Heart left ventricle (tissue), 13 donors: ENCODE results near the gene ARID3B.
"Not testable (repeated sequence)": the region's sequence is repeated elsewhere in the genome, so short reads cannot be mapped to it uniquely, and the experiment has no call there.

Experiments used
- CTCF ChIP-seq, 12 donors: fragments of 200-600 bp; sonication (generic) in 4 of 12; IDR thresholded peaks; one replicate each; pipeline versions ENCODE4 v1.5.0 to v1.8.0; 2018 to 2022; ENCODE audit warnings: antibody characterized with exemption in 12 of 12, mild to moderate bottlenecking in 5 of 12
- POLR2A ChIP-seq, 2 donors: fragments of 450-650 bp; IDR thresholded peaks; one replicate each; pipeline ENCODE4 v1.6.1; 2017; ENCODE audit warnings: antibody characterized with exemption in 2 of 2, mild to moderate bottlenecking in 2 of 2, moderate library complexity in 2 of 2
- donor health status: ischemic (EF 13 %, LVEDD 7.1; RV severe dilation, severe dysfunction).
- donor health status: DM: no; HTN: yes; CAD: no.
- donor health status: DM: no; HTN: no; CAD: no.
- donor health status: ischemic (EF 25% LVEDD 6.9; RV normal size, moderate dysfunction).
- donor health status: ischemic (EF 25% LVEDD 5.7; RV mildly dilated, moderate dysfunction).
- donor health status: ischemic (EF 35%, LVEDD 5.7; RV mildly dilated, moderate dysfunction).
- donor health status: nonischemic (EF 11% LVEDD 7.7; RV severe dilation, severe dysfunction).
- donor health status: DM: yes; HTN: yes; CAD: no.
- donor health status: PGD.
- donor health status: ischemic (EF 29% LVEDD 5.4; RV normal size, mild dysfunction).
- donor health status: nonischemic (EF 23%, LVEDD 6.1; RV moderate dilation, normal function).

- not testable (repeated sequence) for TF ChIP-seq CTCF, POLR2A (IDR thresholded peaks at IDR 0.05)
Observed at GRCh38 chr15:74514059-74514458, 27.0 kb upstream of the ARID3B start.
